ENCODE measurements around the gene PCNP. TPM values are rescaled to one million over a fixed set of nuclear protein-coding genes. Genes with fewer than 3 reads are reported as not detected.
"Not testable (repeated sequence)": the region's sequence is repeated elsewhere in the genome, so short reads cannot be mapped to it uniquely, and the experiment has no call there.

The PCNP gene
- total RNA-seq, 4 donors from 2014 or later, result 105 to 186 (median 124) TPM

GRCh38 chr3:101577286-101577685, 3.3 kb downstream of the PCNP start:
- DNase-seq (ENCODE audit: extremely low spot score), result no peak
- H3K27ac ChIP-seq (replicated peaks in 1 of 4), result no peak overlapping the region
- TF ChIP-seq POLR2AphosphoS5 (IDR thresholded peaks at IDR 0.05), result no peak
- TF ChIP-seq, protein P1, sequence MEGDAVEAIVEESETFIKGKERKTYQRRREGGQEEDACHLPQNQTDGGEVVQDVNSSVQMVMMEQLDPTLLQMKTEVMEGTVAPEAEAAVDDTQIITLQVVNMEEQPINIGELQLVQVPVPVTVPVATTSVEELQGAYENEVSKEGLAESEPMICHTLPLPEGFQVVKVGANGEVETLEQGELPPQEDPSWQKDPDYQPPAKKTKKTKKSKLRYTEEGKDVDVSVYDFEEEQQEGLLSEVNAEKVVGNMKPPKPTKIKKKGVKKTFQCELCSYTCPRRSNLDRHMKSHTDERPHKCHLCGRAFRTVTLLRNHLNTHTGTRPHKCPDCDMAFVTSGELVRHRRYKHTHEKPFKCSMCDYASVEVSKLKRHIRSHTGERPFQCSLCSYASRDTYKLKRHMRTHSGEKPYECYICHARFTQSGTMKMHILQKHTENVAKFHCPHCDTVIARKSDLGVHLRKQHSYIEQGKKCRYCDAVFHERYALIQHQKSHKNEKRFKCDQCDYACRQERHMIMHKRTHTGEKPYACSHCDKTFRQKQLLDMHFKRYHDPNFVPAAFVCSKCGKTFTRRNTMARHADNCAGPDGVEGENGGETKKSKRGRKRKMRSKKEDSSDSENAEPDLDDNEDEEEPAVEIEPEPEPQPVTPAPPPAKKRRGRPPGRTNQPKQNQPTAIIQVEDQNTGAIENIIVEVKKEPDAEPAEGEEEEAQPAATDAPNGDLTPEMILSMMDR (IDR thresholded peaks at IDR 0.05), result no peak
- no peak for TF ChIP-seq POLR2A (IDR thresholded peaks at IDR 0.05; ENCODE audit: low read depth)
- 98% methylated on average over 6 of the region's 6 CpGs for WGBS
- intact Hi-C loops (cut with DNase I), result loop anchor here (5.0 to 10.0 kb wide), 2 partner anchors 100 to 622 kb away; partner anchors contain the start of gene ZBTB11
- H3K27me3 ChIP-seq, result no peaks in the 10 kb centered on the region
- H3K36me3 ChIP-seq, result peaks cover 0 to 29% (median 18%) of the 10 kb centered on the region in 4 donors
- no peaks in the 10 kb centered on the region for H3K9me3 ChIP-seq
- peaks cover 54 to 81% (median 80%) of the 10 kb centered on the region in 4 donors for H3K4me1 ChIP-seq
- no peak overlapping the region for H3K4me3 ChIP-seq

DNA sequence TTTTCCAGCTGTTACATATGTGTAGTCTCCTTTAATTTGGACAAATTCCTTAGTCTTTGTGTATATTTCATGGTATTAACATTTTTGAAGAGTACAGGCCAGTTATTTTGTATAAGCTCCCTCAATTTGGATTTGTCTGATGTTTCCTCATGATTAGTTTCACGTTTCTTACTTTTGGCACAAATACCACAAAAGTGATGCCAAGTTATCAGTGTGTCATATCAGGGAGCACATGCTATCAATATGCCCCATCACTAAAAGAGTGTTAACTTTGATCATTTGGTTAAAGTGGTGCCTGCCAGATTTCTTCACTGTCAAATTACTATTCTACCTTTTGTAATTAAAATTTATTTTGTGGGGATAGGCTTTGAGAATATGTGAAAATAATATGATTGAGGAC, 14.6 kb downstream of the PCNP start:
- H3K4me1 ChIP-seq, result peaks cover 0 to 8% (median 1%) of the 10 kb centered on the region in 4 donors
- no peak overlapping the region for H3K27ac ChIP-seq (replicated peaks in 1 of 4)
- H3K4me3 ChIP-seq, result no peak overlapping the region
- H3K9me3 ChIP-seq, result no peaks in the 10 kb centered on the region
- no peaks in the 10 kb centered on the region for H3K27me3 ChIP-seq
- intact Hi-C loops (cut with DNase I), result no loop called here
- peaks cover 10 to 89% (median 62%) of the 10 kb centered on the region in 4 donors for H3K36me3 ChIP-seq
- no peak for TF ChIP-seq EP300 (IDR thresholded peaks at IDR 0.05)
- TF ChIP-seq POLR2A (IDR thresholded peaks at IDR 0.05; ENCODE audit: low read depth), result no peak
- no peak for TF ChIP-seq POLR2AphosphoS5 (IDR thresholded peaks at IDR 0.05)
- TF ChIP-seq, protein P1 (IDR thresholded peaks at IDR 0.05), result no peak
- DNase-seq (ENCODE audit: extremely low spot score), result no peak
- WGBS, result 20% methylated on average over 1 of the region's 1 CpG

GRCh38 chr3:101591071-101591470, 17.1 kb downstream of the PCNP start:
- Histone ChIP-seq H3K9me3 (no peaks in the 10 kb centered on the region), H3K36me3 (peaks cover 19 to 94% (median 68%) of the 10 kb centered on the region in 4 donors), H3K27me3 (no peaks in the 10 kb centered on the region), H3K27ac (replicated peaks in 1 of 4) (no peak overlapping the region), H3K4me1 (peaks cover 0 to 8% (median 0%) of the 10 kb centered on the region in 4 donors), H3K4me3 (no peak overlapping the region)
- intact Hi-C loops (cut with DNase I), result no loop called here
- DNase-seq (ENCODE audit: extremely low spot score), result no peak
- WGBS, result 74% methylated on average over 3 of the region's 3 CpGs
- TF ChIP-seq POLR2A (IDR thresholded peaks at IDR 0.05; ENCODE audit: low read depth) (no peak), POLR2AphosphoS5 (IDR thresholded peaks at IDR 0.05) (no peak), EP300 (IDR thresholded peaks at IDR 0.05) (no peak)
- TF ChIP-seq, protein P1 (IDR thresholded peaks at IDR 0.05), result no peak

DNA sequence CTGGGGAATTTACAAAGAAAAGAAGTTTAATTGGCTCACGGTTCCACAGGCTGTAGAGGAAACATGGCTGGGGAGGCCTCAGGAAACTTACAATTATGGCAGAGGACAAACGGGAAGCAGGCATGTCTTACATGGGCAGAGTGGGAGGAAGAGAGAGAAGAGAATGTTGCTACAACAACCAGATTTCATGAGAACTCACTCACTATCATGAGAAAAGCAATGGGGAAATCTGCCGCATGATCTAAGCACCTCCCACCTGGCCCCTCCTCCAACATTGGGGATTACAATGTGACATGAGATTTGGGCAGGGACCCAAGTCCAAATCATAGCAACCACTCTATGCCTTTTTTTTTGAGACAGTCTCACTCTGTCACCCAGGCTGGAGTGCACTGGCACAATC, 28.8 kb downstream of the PCNP start:
- 92% methylated on average over 3 of the region's 3 CpGs for WGBS
- TF ChIP-seq EP300 (IDR thresholded peaks at IDR 0.05) (no peak), POLR2AphosphoS5 (IDR thresholded peaks at IDR 0.05) (no peak), POLR2A (IDR thresholded peaks at IDR 0.05; ENCODE audit: low read depth) (no peak)
- TF ChIP-seq, protein P1 (IDR thresholded peaks at IDR 0.05), result no peak

DNA sequence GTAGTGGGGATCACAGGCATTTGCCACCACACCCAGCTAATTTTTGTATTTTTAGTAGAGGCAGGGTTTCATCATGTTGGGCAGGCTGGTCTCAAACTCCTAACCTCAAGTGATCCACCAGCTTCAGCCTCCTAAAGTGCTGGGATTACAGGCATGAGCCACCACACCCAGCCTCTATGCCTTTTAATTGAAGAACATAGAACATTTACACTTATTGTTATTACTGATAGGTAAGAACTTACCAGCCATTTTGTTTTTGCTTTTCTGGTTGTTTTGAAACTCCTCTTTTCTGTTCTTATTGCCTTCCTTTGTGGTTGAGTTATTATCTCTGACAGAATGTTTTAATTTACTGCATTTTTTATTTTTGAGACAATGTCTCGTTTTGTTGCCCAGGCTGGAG, 29.2 kb downstream of the PCNP start:
- intact Hi-C loops (cut with DNase I), result no loop called here
- 95% methylated on average over 1 of the region's 1 CpG for WGBS
- no peak for DNase-seq (ENCODE audit: extremely low spot score)
- no peak for TF ChIP-seq POLR2A (IDR thresholded peaks at IDR 0.05; ENCODE audit: low read depth)
- TF ChIP-seq POLR2AphosphoS5 (IDR thresholded peaks at IDR 0.05), result no peak
- no peak for TF ChIP-seq EP300 (IDR thresholded peaks at IDR 0.05)
- TF ChIP-seq, protein P1 (IDR thresholded peaks at IDR 0.05), result no peak
- H3K9me3 ChIP-seq, result no peaks in the 10 kb centered on the region
- no peaks in the 10 kb centered on the region for H3K27me3 ChIP-seq
- no peak overlapping the region for H3K4me3 ChIP-seq
- H3K4me1 ChIP-seq, result no peaks in the 10 kb centered on the region
- peaks cover 0 to 3% (median 0%) of the 10 kb centered on the region in 4 donors for H3K36me3 ChIP-seq
- no peak overlapping the region for H3K27ac ChIP-seq (replicated peaks in 1 of 4)

More for the DNA sequence above, 28.8 kb downstream of the PCNP start:
- no peak for DNase-seq (ENCODE audit: extremely low spot score)
- Histone ChIP-seq H3K9me3 (no peaks in the 10 kb centered on the region), H3K27ac (replicated peaks in 1 of 4) (no peak overlapping the region), H3K4me3 (no peak overlapping the region), H3K36me3 (peaks cover 0 to 6% (median 0%) of the 10 kb centered on the region in 4 donors), H3K27me3 (no peaks in the 10 kb centered on the region), H3K4me1 (no peaks in the 10 kb centered on the region)
- intact Hi-C loops (cut with DNase I), result no loop called here

- H3K27ac ChIP-seq (replicated peaks in 1 of 4); H3K27me3 ChIP-seq; DNase-seq (ENCODE audit: extremely low spot score); H3K4me1 ChIP-seq; H3K9me3 ChIP-seq; H3K4me3 ChIP-seq; intact Hi-C loops (cut with DNase I); H3K36me3 ChIP-seq: not testable (repeated sequence)
- 76% methylated on average over 9 of the region's 10 CpGs for WGBS
These were observed 31.4 kb downstream of the PCNP start for GRCh38 chr3:101605398-101605797.

Data from esophagus muscularis mucosa (tissue), 4 donors.